Activated CD8-positive, alpha-beta memory T cell treated with anti-CD3 and anti-CD28 coated beads for 24 hours (primary cell): ENCODE data around the gene TSSC4.

ENCODE experiments used
- DNase-seq: peaks from one replicate; pipeline ENCODE4 v3.0.0-alpha.2; 2020

Gene TSSC4

DNA sequence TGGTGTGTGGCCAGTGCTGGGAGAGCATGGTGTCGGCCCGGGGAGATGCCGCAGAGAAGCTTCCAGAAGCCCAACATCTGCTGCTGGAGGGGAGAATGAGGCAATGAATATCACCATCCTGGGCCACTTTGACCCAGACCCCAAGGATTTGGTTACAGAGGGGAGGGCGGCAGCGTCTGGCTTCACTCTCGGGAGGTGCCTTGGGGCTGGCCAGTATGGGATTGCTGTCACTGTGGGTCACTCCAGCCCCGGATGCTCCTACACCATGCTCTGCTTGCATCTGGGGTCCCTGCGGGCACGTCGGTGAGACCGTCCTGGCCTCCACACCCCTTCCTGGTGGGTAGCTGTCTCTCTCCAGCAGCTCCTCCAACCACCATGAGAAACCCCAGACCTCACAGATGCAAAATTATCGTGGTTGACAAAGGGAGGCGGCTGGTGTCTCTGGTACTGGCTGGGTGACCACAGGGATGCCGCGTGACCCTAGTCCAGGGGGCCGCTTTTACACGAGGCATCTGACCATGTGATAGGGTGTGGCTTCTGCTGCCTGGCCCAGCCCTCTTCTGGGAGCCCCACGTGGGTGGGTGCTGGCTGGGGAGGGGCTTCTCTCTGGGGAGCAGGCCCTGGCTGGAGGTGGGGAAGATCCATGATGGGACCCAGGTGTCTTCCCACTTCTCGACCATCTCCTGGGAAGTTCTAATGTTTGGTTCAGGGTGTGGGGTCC is 49.9 kb downstream of the TSSC4 start:
- DNase-seq, result no peak

- DNase-seq, result no peak
Measured at GRCh38 chr11:2451336-2451735, 50.8 kb downstream of the TSSC4 start.

DNA sequence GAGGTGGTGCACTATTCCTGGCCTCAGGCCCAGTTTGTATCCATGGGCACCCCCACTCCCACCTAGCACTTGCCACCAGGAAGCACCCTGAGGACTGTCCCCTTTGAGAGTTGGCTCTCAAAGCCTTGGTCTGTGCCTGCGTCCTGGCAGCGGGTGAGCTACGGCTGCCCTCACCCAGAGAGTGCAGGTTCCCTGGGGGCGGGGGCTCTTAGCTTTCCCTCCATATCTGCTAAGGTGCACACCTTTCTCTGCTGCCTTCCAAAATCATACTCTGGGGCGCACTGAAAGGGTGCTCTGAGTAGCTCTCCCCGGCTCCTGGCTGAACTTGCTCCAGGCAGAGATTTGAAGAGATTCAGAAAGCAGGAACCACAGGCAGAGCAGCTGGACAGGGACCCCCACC is 51.4 kb downstream of the TSSC4 start:
- no peak for DNase-seq

- no peak for DNase-seq
Measured at GRCh38 chr11:2452321-2453012, 51.9 kb downstream of the TSSC4 start.

DNA sequence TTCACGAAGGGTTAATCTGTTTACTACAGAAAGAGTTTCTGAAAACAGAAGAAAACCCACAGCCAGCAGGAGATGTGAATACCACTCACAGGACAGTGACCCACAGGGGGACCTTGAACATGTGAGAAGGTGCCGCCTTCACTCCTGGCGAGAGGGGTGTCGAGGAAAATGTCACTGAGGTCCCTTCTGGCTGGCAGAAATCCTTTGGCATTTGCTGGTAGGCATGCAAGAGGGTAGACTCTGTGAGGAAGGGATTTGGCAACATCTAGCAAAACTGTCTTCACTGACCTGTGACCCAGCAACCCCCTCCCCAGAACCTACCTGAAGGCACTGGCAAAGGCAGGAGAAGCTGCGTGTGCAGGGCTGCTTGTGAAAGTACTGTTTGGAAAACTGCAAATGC is 52.9 kb downstream of the TSSC4 start:
- DNase-seq, result no peak
